ENCODE data around the gene TCP11X2. TPM values are rescaled to one million over a fixed set of nuclear protein-coding genes. Genes with fewer than 3 reads are reported as not detected.
"Not testable (repeated sequence)": the region's sequence is repeated elsewhere in the genome, so short reads cannot be mapped to it uniquely, and the experiment has no call there.

TCP11X2 gene
- polyA plus RNA-seq = not detected

DNA sequence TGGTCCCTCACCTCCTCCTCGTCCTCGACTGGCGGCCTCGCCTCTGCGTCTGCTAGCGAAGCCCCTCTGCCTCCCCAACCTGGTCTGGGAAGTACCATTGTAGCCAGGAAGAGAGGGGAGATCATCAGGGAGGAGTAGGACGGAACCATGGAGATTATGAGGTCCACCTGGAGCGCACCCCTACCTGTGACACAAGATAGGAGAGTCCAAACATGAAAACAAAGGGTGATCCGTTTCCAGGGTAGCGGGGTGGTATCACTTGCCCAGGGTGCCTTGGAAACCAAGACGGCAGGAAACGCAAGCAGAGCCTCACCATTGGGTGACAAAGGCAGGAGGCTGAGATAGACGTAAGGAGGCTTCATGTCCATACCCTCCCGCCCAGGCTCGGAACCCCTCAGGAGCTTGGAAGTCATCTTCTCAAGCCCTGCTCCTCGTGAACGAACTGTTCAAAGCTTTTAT is at the start of gene TCP11X2:
Gene TCP11X2 (minus strand): TSS at position 51 of the 459 bp plus-strand sequence.
- not testable (repeated sequence) for H3K9me3 ChIP-seq (ENCODE audit: control insufficient read depth in 2 of 2, insufficient read depth in 1 of 2, low read depth in 1 of 2, low read length in 1 of 2); H3K36me3 ChIP-seq (ENCODE audit: control insufficient read depth in 2 of 2, insufficient read depth in 2 of 2, low read length in 1 of 2); H3K27me3 ChIP-seq (ENCODE audit: control insufficient read depth in 1 of 2, insufficient read depth in 2 of 2, low read length in 2 of 2); H3K27ac ChIP-seq (ENCODE audit: low read depth in 2 of 2, low read length in 1 of 2); H3K4me3 ChIP-seq (ENCODE audit: low read depth in 1 of 2, low read length in 2 of 2); H3K4me1 ChIP-seq (ENCODE audit: control insufficient read depth in 2 of 2, insufficient read depth in 2 of 2, low read length in 1 of 2)
- WGBS, 2 donors = 50 to 53% methylated on average over 7 of the region's 17 CpGs

DNA sequence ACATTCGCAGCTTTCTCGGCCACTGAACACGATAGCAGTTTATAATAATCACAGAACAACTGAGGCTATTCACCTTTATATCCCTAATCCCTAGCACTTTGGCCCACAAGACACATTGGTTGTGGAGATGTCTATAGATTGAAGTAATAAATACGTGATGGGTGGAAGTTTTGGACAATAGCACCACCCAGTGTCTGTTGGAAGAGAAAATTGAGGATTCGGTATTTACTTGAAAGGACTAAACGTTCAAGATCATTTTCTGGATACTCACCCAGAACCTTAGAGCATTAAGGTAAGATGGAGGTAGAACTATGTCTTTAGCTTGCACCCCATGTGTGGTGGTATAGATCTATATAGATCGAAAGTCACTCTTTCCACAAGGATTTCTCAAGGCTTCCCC is 45.7 kb upstream of the TCP11X2 start:
- peaks cover 0 to 6% of the 10 kb centered on the region in 2 donors for H3K27me3 ChIP-seq (ENCODE audit: control insufficient read depth in 1 of 2, insufficient read depth in 2 of 2, low read length in 2 of 2)
- 44% methylated on average over 7 of the region's 7 CpGs for WGBS, 2 donors

DNA sequence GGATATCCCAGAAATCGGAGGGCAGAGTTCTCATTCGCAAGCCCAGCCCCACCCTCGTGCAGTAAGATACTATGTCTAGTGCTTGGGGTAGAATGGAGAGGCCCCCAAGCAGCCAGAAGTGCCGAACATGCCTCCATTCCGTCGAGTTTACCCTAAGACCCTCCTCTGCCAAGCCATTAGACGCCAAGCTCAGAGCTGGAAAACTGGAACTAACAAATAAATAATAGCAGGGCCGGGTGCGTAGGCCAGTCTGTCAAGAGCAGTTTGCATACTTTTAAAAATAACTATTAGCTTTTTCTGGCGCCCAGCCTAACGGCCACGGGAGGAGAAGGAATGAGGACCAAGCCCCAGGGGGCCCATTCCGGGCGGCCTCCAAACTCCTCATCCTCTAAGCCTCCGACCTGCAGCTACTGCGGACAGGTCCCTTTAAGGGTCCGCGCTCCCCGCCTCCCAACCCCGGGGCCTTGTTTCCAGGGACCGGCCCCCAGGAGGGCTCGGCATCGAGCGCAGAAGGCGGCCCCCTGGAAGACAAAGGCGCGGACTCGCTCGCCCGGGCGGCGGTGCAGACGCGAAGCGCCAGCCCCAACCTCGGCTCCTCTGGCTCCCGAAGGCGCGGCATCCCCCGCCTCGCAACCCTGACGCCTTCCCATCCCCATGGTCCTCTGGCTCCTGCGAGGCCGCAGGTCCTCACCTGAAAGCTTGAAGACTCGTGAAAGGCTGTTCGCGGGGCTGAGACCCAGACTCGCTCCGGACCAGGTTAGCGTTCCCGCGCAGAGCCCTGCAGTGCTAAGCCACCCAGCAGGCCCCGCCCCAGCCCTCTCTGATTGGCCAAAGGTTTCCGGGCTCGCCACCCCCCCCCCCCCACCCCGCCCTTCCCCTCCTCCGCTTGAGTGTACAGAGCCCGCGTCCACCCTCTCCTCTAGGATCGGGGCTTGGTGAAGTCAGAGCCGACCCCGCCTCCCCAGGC is 44.6 kb upstream of the TCP11X2 start, which contains the start of gene TMSB15A:
Gene TMSB15A (minus strand): TSS at position 765 of the 967 bp plus-strand sequence.
- 2 to 32% methylated on average over 54 to 61 of the region's 62 CpGs for WGBS, 2 donors
- Histone ChIP-seq H3K27ac (ENCODE audit: low read depth in 2 of 2, low read length in 1 of 2) (no peak within 1 kb of the TSS), H3K27me3 (ENCODE audit: control insufficient read depth in 1 of 2, insufficient read depth in 2 of 2, low read length in 2 of 2) (peaks cover 0 to 7% of the 10 kb centered on the region in 2 donors), H3K4me1 (ENCODE audit: control insufficient read depth in 2 of 2, insufficient read depth in 2 of 2, low read length in 1 of 2) (no peaks in the 10 kb centered on the region), H3K4me3 (ENCODE audit: low read depth in 1 of 2, low read length in 2 of 2) (peak within 1 kb of the TSS; percentile 11 to 45), H3K36me3 (ENCODE audit: control insufficient read depth in 2 of 2, insufficient read depth in 2 of 2, low read length in 1 of 2) (no peaks in the 10 kb centered on the region), H3K9me3 (ENCODE audit: control insufficient read depth in 2 of 2, insufficient read depth in 1 of 2, low read depth in 1 of 2, low read length in 1 of 2) (no peaks in the 10 kb centered on the region)

More for the DNA sequence above, 45.7 kb upstream of the TCP11X2 start:
- no peak overlapping the region for H3K4me3 ChIP-seq (ENCODE audit: low read depth in 1 of 2, low read length in 2 of 2)
- H3K9me3 ChIP-seq (ENCODE audit: control insufficient read depth in 2 of 2, insufficient read depth in 1 of 2, low read depth in 1 of 2, low read length in 1 of 2) = no peaks in the 10 kb centered on the region
- no peaks in the 10 kb centered on the region for H3K36me3 ChIP-seq (ENCODE audit: control insufficient read depth in 2 of 2, insufficient read depth in 2 of 2, low read length in 1 of 2)
- no peak overlapping the region for H3K27ac ChIP-seq (ENCODE audit: low read depth in 2 of 2, low read length in 1 of 2)
- no peaks in the 10 kb centered on the region for H3K4me1 ChIP-seq (ENCODE audit: control insufficient read depth in 2 of 2, insufficient read depth in 2 of 2, low read length in 1 of 2)

DNA sequence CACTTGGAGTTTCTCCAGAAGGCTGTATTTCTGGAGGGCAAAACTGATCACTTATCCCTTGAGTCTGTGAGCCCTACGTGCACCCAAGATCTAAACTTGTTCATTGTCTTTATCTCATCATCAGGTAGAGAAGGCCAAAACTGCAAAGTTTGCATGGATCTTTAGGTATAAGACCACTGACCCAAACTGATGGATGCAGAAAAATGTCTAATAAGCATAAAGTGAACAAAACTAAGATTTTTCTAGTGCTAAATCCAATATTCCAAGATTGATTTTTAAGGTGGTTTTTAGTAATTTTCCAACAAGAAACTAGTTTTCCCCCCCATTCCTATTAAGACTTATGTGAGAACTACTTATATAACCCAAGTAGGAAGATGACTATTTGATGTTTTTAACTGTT is 42.9 kb upstream of the TCP11X2 start:
- WGBS, 2 donors = 91 to 96% methylated on average over 1 of the region's 1 CpG
- no peaks in the 10 kb centered on the region for H3K4me1 ChIP-seq (ENCODE audit: control insufficient read depth in 2 of 2, insufficient read depth in 2 of 2, low read length in 1 of 2)
- no peaks in the 10 kb centered on the region for H3K9me3 ChIP-seq (ENCODE audit: control insufficient read depth in 2 of 2, insufficient read depth in 1 of 2, low read depth in 1 of 2, low read length in 1 of 2)
- H3K4me3 ChIP-seq (ENCODE audit: low read depth in 1 of 2, low read length in 2 of 2) = no peak overlapping the region
- H3K27ac ChIP-seq (ENCODE audit: low read depth in 2 of 2, low read length in 1 of 2) = no peak overlapping the region
- H3K36me3 ChIP-seq (ENCODE audit: control insufficient read depth in 2 of 2, insufficient read depth in 2 of 2, low read length in 1 of 2) = no peaks in the 10 kb centered on the region
- peaks cover 0 to 8% of the 10 kb centered on the region in 2 donors for H3K27me3 ChIP-seq (ENCODE audit: control insufficient read depth in 1 of 2, insufficient read depth in 2 of 2, low read length in 2 of 2)

DNA sequence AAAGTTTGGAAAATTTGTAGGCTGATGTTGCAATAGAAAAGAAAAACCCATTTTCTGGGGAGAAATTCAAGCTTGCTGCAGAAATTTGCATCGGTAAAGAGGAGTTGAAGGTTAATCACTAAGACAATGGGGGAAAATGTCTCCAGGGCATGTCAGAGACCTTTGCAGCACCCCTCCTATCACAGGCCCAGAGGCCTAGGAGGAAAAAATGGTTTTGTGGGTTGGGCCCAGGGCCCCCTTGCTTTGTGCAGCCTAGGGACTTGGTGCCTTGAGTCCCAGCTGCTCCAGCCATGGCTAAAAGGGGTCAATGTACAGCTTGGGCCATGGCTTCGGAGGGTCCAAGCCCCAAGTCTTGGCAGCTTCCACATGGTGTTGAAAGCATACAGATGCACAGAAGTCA is 27.1 kb upstream of the TCP11X2 start:
- WGBS, 2 donors = 89 to 93% methylated on average over 2 of the region's 2 CpGs
- no peaks in the 10 kb centered on the region for H3K9me3 ChIP-seq (ENCODE audit: control insufficient read depth in 2 of 2, insufficient read depth in 1 of 2, low read depth in 1 of 2, low read length in 1 of 2)
- H3K27ac ChIP-seq (ENCODE audit: low read depth in 2 of 2, low read length in 1 of 2) = no peak overlapping the region
- H3K4me3 ChIP-seq (ENCODE audit: low read depth in 1 of 2, low read length in 2 of 2) = no peak overlapping the region
- H3K27me3 ChIP-seq (ENCODE audit: control insufficient read depth in 1 of 2, insufficient read depth in 2 of 2, low read length in 2 of 2) = no peaks in the 10 kb centered on the region
- no peaks in the 10 kb centered on the region for H3K4me1 ChIP-seq (ENCODE audit: control insufficient read depth in 2 of 2, insufficient read depth in 2 of 2, low read length in 1 of 2)
- no peaks in the 10 kb centered on the region for H3K36me3 ChIP-seq (ENCODE audit: control insufficient read depth in 2 of 2, insufficient read depth in 2 of 2, low read length in 1 of 2)

DNA sequence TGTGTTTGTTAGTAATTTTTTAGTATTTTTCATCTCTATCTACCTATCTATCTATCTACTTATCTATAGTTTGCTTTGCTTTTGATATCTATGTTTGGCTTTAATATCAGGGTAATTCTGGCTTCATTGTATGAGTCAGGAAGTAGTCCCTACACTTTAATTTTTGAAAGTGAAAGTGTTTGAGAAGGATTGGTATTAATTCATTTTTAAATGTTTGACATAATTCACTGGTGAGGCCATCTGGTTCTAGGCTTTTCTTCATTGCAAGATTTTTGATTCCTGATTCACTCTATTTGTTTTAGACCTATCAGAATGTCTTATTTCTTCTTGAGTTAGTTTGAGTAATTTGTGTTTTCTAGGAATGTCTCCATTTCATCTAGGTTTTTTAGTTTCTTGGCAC is 20.2 kb upstream of the TCP11X2 start:
- Histone ChIP-seq H3K9me3 (ENCODE audit: control insufficient read depth in 2 of 2, insufficient read depth in 1 of 2, low read depth in 1 of 2, low read length in 1 of 2) (no peaks in the 10 kb centered on the region), H3K36me3 (ENCODE audit: control insufficient read depth in 2 of 2, insufficient read depth in 2 of 2, low read length in 1 of 2) (no peaks in the 10 kb centered on the region), H3K4me3 (ENCODE audit: low read depth in 1 of 2, low read length in 2 of 2) (no peak overlapping the region), H3K4me1 (ENCODE audit: control insufficient read depth in 2 of 2, insufficient read depth in 2 of 2, low read length in 1 of 2) (no peaks in the 10 kb centered on the region), H3K27ac (ENCODE audit: low read depth in 2 of 2, low read length in 1 of 2) (no peak overlapping the region), H3K27me3 (ENCODE audit: control insufficient read depth in 1 of 2, insufficient read depth in 2 of 2, low read length in 2 of 2) (no peaks in the 10 kb centered on the region)

DNA sequence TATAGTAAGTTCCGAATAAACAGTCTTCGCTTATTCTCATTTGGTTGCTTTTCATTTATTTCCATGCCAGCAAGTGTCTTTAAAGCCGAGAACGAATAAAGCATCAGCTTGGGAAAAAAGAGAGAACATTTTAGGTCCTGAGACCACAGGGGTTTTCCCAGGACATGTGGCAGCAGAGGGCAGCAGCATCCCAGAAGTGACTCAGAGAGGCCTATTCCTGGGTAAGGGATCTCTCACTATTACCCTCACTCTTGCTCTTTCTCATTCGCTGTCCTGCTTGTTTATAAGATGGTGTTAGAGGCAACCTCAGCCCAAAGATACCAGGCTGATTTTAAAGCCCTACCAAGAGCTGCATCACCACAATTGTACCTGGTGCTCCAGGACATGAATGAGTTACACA is 7.2 kb upstream of the TCP11X2 start:
- not testable (repeated sequence) for H3K27ac ChIP-seq (ENCODE audit: low read depth in 2 of 2, low read length in 1 of 2); H3K27me3 ChIP-seq (ENCODE audit: control insufficient read depth in 1 of 2, insufficient read depth in 2 of 2, low read length in 2 of 2); H3K36me3 ChIP-seq (ENCODE audit: control insufficient read depth in 2 of 2, insufficient read depth in 2 of 2, low read length in 1 of 2); H3K9me3 ChIP-seq (ENCODE audit: control insufficient read depth in 2 of 2, insufficient read depth in 1 of 2, low read depth in 1 of 2, low read length in 1 of 2); H3K4me3 ChIP-seq (ENCODE audit: low read depth in 1 of 2, low read length in 2 of 2); H3K4me1 ChIP-seq (ENCODE audit: control insufficient read depth in 2 of 2, insufficient read depth in 2 of 2, low read length in 1 of 2)
- WGBS, 2 donors = 26 to 27% methylated on average over 2 of the region's 5 CpGs

DNA sequence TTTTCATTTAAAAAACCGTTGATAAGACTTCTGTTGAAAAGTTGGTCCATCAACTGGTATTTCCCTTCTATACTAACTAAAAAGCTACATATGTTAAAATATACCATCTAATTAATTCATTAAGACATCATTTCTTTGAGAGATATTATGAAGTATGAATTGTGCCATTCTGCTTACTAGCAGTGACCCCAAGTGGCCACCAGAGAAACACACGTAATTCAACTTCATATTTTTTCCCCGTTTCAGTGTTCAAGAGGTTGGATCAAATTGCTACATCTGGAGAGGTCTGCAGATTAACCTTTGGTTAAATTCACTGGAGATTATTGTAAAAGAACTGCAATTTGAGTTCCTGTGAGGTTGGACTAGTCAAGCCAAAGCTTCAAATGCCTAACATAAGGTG is 1.4 kb downstream of the TCP11X2 start:
- not testable (repeated sequence) for H3K4me3 ChIP-seq (ENCODE audit: low read depth in 1 of 2, low read length in 2 of 2); H3K36me3 ChIP-seq (ENCODE audit: control insufficient read depth in 2 of 2, insufficient read depth in 2 of 2, low read length in 1 of 2); H3K27ac ChIP-seq (ENCODE audit: low read depth in 2 of 2, low read length in 1 of 2); H3K27me3 ChIP-seq (ENCODE audit: control insufficient read depth in 1 of 2, insufficient read depth in 2 of 2, low read length in 2 of 2); H3K4me1 ChIP-seq (ENCODE audit: control insufficient read depth in 2 of 2, insufficient read depth in 2 of 2, low read length in 1 of 2); H3K9me3 ChIP-seq (ENCODE audit: control insufficient read depth in 2 of 2, insufficient read depth in 1 of 2, low read depth in 1 of 2, low read length in 1 of 2)
- no CpG with 5 or more reads among the region's 3 CpGs for WGBS, 2 donors

DNA sequence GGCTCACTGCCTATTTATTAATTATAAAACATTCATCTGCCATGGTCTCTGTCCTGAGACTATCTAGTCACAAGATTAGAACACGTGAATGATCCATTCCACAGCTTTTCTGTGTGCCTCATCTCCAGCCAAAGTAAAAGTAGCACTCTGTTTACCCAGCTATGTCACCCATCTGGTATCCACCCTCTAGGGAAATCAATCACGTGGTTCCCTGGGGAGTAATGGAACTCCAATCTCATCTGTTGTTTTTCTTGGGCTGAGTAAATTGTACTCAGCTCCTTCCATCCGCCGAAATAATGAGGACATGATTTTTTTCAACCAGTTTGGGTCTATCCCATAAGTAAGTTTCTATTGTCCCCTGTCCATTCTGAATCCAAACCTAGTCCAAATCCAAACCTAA is 13.0 kb downstream of the TCP11X2 start:
- H3K9me3 ChIP-seq (ENCODE audit: control insufficient read depth in 2 of 2, insufficient read depth in 1 of 2, low read depth in 1 of 2, low read length in 1 of 2); H3K27me3 ChIP-seq (ENCODE audit: control insufficient read depth in 1 of 2, insufficient read depth in 2 of 2, low read length in 2 of 2); H3K4me3 ChIP-seq (ENCODE audit: low read depth in 1 of 2, low read length in 2 of 2); H3K27ac ChIP-seq (ENCODE audit: low read depth in 2 of 2, low read length in 1 of 2); H3K36me3 ChIP-seq (ENCODE audit: control insufficient read depth in 2 of 2, insufficient read depth in 2 of 2, low read length in 1 of 2); H3K4me1 ChIP-seq (ENCODE audit: control insufficient read depth in 2 of 2, insufficient read depth in 2 of 2, low read length in 1 of 2): not testable (repeated sequence)
- no CpG with 5 or more reads among the region's 4 CpGs for WGBS, 2 donors

DNA sequence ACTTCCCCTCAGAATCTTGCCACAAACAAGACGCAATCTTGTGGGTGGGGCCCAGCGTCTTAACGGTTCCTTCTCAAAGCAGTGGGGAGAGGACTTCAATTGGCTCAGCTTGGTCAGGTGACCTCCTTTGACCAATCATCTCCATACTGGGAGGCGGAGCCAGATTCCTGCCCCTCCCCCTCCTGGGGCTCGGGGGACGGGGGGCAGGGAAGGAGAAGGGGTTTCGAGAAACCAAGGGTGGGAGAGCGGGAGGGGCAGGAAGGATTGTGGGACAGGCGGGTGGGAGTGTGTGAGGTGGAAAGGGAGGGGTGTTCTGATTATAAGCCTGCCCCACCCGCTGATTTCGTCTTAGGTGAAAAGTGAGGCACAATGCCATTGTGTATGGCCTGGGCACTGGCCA is 31.7 kb downstream of the TCP11X2 start, which contains the start of gene NXF2B:
Gene NXF2B (minus strand): TSS at position 101 of the 400 bp plus-strand sequence. CDS start 59,972 bp downstream, outside the sequence.
- WGBS, 2 donors = no CpG with 5 or more reads among the region's 11 CpGs
- not testable (repeated sequence) for H3K4me3 ChIP-seq (ENCODE audit: low read depth in 1 of 2, low read length in 2 of 2); H3K9me3 ChIP-seq (ENCODE audit: control insufficient read depth in 2 of 2, insufficient read depth in 1 of 2, low read depth in 1 of 2, low read length in 1 of 2); H3K36me3 ChIP-seq (ENCODE audit: control insufficient read depth in 2 of 2, insufficient read depth in 2 of 2, low read length in 1 of 2); H3K4me1 ChIP-seq (ENCODE audit: control insufficient read depth in 2 of 2, insufficient read depth in 2 of 2, low read length in 1 of 2); H3K27me3 ChIP-seq (ENCODE audit: control insufficient read depth in 1 of 2, insufficient read depth in 2 of 2, low read length in 2 of 2); H3K27ac ChIP-seq (ENCODE audit: low read depth in 2 of 2, low read length in 1 of 2)

Data from esophagus (tissue), 2 donors.